Body of pancreas (tissue), 4 donors: ENCODE results near the gene SEPSECS. TPM values are rescaled to one million over a fixed set of nuclear protein-coding genes. Genes with fewer than 3 reads are reported as not detected.

Experiments
- ATAC-seq: fragments of 150-250 bp; one replicate; pipeline ENCODE4 v1.9.1; 2016
- DNase-seq, 4 donors: peaks; one replicate each; pipeline ENCODE4 v3.0.0-alpha.2; 2019
- H3K27ac ChIP-seq, 4 donors: fragments of 200-600 bp; sonication (generic); 1 replicate in 3 of 4; 2 replicates in 1 of 4; pipeline versions ENCODE4 v1.5.1 to v1.6.1; 2016 to 2019; ENCODE audit warnings: mild to moderate bottlenecking in 1 of 4, mixed read lengths in 1 of 4, moderate library complexity in 1 of 4
- H3K27me3 ChIP-seq, 2 donors: fragments of 200-600 bp; sonication (generic); one replicate each; pipeline ENCODE4 v1.6.0; 2016; ENCODE audit warnings: mild to moderate bottlenecking in 1 of 2
- H3K36me3 ChIP-seq, 2 donors: fragments of 200-600 bp; sonication (generic); replicated peaks in 1 of 2; 2 replicates each; pipeline ENCODE4 v1.5.1; 2016; ENCODE audit warnings: low read depth in 2 of 2; ENCODE audit not compliant: insufficient read depth in 1 of 2
- H3K4me1 ChIP-seq: fragments of 200-600 bp; sonication (generic); one replicate; pipeline ENCODE4 v1.6.0; 2016
- H3K4me3 ChIP-seq, 2 donors: fragments of 200-600 bp; sonication (generic); 1 replicate in 1 of 2; 2 replicates in 1 of 2; pipeline ENCODE4 v1.5.1; 2016 to 2019
- H3K9me3 ChIP-seq, 3 donors: fragments of 200-600 bp; sonication (generic); 1 replicate in 2 of 3; 2 replicates in 1 of 3; pipeline ENCODE4 v1.5.1; 2016
- POLR2A ChIP-seq, 3 donors: fragments of 450-650 bp; IDR thresholded peaks; one replicate each; pipeline ENCODE4 v1.6.1; 2016; ENCODE audit warnings: antibody characterized with exemption in 3 of 3, mild to moderate bottlenecking in 2 of 3
- whole genome bisulfite sequencing, 2 donors: methylation state at CpG; one replicate each; pipeline ENCODE4 v1.1.5; 2017; 5-methylcytosine and 5-hydroxymethylcytosine counted together
- intact Hi-C: fragments of 100-400 bp; cut with DNase I; formaldehyde crosslinking; loops from one replicate; pipeline ENCODE4 v1.15.1; 2023
- total RNA-seq, 2 donors: library from RNA; depleted of rRNA; stranded (reverse); fragments of >200 nt; gene quantifications; one replicate each; pipeline ENCODE4 v1.1.0, GENCODE V29; 2016
- TF ChIP-seq, protein P1 (sequence below), 7 experiments: fragments of 450-650 bp in 4 of 7; fragments of 200-600 bp in 3 of 7; sonication (generic) in 3 of 7; IDR thresholded peaks; one replicate each; pipeline ENCODE4 v1.5.1; 2016 to 2019; ENCODE audit warnings: antibody characterized with exemption in 7 of 7

The SEPSECS gene
- total RNA-seq = 1 to 10 TPM; 7.9 to 8.8 TPM

- Histone ChIP-seq H3K4me1 (peaks cover 19% of the 10 kb centered on the region), H3K9me3 (no peaks in the 10 kb centered on the region), H3K36me3 (no peaks in the 10 kb centered on the region), H3K27ac (peak within 1 kb of the TSS; percentile 93 to 97 (median 96)), H3K27me3 (no peaks in the 10 kb centered on the region), H3K4me3 (peak within 1 kb of the TSS; percentile 52 to 71)
- DNase-seq (peak; percentile 99), ATAC-seq (peak; percentile 95)
- intact Hi-C loops = no loop called here
- peak; percentile 58 to 96 (median 95) for TF ChIP-seq POLR2A (IDR thresholded peaks at IDR 0.05)
- TF ChIP-seq, protein P1, sequence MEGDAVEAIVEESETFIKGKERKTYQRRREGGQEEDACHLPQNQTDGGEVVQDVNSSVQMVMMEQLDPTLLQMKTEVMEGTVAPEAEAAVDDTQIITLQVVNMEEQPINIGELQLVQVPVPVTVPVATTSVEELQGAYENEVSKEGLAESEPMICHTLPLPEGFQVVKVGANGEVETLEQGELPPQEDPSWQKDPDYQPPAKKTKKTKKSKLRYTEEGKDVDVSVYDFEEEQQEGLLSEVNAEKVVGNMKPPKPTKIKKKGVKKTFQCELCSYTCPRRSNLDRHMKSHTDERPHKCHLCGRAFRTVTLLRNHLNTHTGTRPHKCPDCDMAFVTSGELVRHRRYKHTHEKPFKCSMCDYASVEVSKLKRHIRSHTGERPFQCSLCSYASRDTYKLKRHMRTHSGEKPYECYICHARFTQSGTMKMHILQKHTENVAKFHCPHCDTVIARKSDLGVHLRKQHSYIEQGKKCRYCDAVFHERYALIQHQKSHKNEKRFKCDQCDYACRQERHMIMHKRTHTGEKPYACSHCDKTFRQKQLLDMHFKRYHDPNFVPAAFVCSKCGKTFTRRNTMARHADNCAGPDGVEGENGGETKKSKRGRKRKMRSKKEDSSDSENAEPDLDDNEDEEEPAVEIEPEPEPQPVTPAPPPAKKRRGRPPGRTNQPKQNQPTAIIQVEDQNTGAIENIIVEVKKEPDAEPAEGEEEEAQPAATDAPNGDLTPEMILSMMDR (IDR thresholded peaks at IDR 0.05) = peak in 1 of 7 experiments; percentile 33
- WGBS, 2 donors = 0% methylated on average over 56 to 66 of the region's 66 CpGs
Measured at GRCh38 chr4:25159837-25160713, at the start of gene SEPSECS. TSS of gene SEPSECS (minus strand) at chr4:25160449. CDS start at chr4:25160369, 80 bp downstream.

GRCh38 chr4:25209702-25210101 lies 49.5 kb upstream of the SEPSECS start:
- Histone ChIP-seq H3K27me3 (no peaks in the 10 kb centered on the region), H3K36me3 (no peaks in the 10 kb centered on the region), H3K4me1 (no peaks in the 10 kb centered on the region), H3K27ac (no peak overlapping the region), H3K9me3 (no peaks in the 10 kb centered on the region), H3K4me3 (no peak overlapping the region)
- no peak for ATAC-seq
- WGBS, 2 donors = 72 to 85% methylated on average over 1 of the region's 1 CpG
- DNase-seq = no peak
- TF ChIP-seq, protein P1 (IDR thresholded peaks at IDR 0.05) = no peak
- TF ChIP-seq POLR2A (IDR thresholded peaks at IDR 0.05) = no peak
- intact Hi-C loops = no loop called here

GRCh38 chr4:25207997-25208396 lies 47.7 kb upstream of the SEPSECS start:
- WGBS, 2 donors = 85 to 90% methylated on average over 1 of the region's 1 CpG

GRCh38 chr4:25198713-25199112 lies 38.5 kb upstream of the SEPSECS start:
- Histone ChIP-seq H3K4me3 (no peak overlapping the region), H3K4me1 (no peaks in the 10 kb centered on the region), H3K27ac (no peak overlapping the region), H3K9me3 (no peaks in the 10 kb centered on the region), H3K27me3 (no peaks in the 10 kb centered on the region), H3K36me3 (no peaks in the 10 kb centered on the region)
- no peak for ATAC-seq
- no peak for DNase-seq
- WGBS, 2 donors = 97% methylated on average over 2 of the region's 2 CpGs
- intact Hi-C loops = no loop called here
- TF ChIP-seq, protein P1 (IDR thresholded peaks at IDR 0.05) = no peak
- no peak for TF ChIP-seq POLR2A (IDR thresholded peaks at IDR 0.05)

More at GRCh38 chr4:25207997-25208396, 47.7 kb upstream of the SEPSECS start:
- Histone ChIP-seq H3K27ac (no peak overlapping the region), H3K27me3 (no peaks in the 10 kb centered on the region), H3K9me3 (no peaks in the 10 kb centered on the region), H3K4me3 (no peak overlapping the region), H3K4me1 (no peaks in the 10 kb centered on the region), H3K36me3 (no peaks in the 10 kb centered on the region)
- ATAC-seq (no peak), DNase-seq (no peak)
- TF ChIP-seq POLR2A (IDR thresholded peaks at IDR 0.05) = no peak
- TF ChIP-seq, protein P1 (IDR thresholded peaks at IDR 0.05) = no peak
- intact Hi-C loops = no loop called here
